ENCODE data around the gene MYO1F.
"Not testable (repeated sequence)": the region's sequence is repeated elsewhere in the genome, so short reads cannot be mapped to it uniquely, and the experiment has no call there.

MYO1F gene

GRCh38 chr19:8577247-8577646 lies at the start of gene MYO1F:
MYO1F (minus strand) TSS chr19:8577442; CDS start chr19:8577309, 133 bp downstream.
- in situ Hi-C loops (cut with MboI; ENCODE audit: low sequenced_read_pairs): loop anchor here (25.0 kb wide), 1 partner anchor 510 kb away; the partner anchor contains the start of gene OR1M1

DNA sequence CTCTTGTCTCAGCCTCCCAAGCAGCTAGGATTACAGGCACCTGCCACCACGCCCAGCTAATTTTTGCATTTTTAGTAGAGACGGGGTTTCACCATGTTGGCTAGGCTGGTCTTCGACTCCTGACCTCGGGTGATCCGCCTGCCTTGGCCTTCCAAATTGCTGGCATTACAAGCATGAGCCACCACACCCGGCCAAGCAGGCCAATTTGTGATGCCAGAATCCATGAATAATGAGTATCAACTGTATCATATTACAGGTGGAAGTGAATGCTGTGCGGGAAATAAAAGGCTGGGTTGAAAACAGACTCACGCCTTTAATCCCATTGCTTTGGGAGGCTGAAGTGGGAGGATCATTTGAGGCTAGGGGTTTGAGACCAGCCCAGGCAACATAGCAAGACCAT lies 49.6 kb upstream of the MYO1F start:
- in situ Hi-C loops (cut with MboI; ENCODE audit: low sequenced_read_pairs): no loop called here

DNA sequence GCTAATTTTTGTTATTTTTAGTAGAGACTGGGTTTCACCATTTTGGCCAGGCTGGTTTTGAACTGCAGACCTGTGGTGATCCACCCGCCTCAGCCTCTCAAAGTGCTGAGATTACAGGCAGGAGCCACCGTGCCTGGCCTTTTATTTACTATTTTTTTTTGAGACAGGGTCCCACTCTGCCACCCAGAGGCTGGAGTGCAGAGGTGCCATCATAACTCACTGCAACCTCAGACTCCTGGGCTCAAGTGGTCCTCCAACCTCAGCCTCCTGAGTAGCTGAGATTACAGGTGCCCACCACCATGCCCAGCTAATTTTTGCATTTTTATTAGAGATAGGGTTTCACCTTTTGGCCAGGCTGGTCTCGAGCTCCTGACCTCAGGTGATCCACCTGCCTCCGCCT lies 45.6 kb upstream of the MYO1F start:
- in situ Hi-C loops (cut with MboI; ENCODE audit: low sequenced_read_pairs): not testable (repeated sequence)

GRCh38 chr19:8618751-8619150 lies 41.5 kb upstream of the MYO1F start:
- in situ Hi-C loops (cut with MboI; ENCODE audit: low sequenced_read_pairs): loop anchor here (10.0 kb wide), 1 partner anchor 76 kb away; the partner anchor contains the start of gene ACTL9

DNA sequence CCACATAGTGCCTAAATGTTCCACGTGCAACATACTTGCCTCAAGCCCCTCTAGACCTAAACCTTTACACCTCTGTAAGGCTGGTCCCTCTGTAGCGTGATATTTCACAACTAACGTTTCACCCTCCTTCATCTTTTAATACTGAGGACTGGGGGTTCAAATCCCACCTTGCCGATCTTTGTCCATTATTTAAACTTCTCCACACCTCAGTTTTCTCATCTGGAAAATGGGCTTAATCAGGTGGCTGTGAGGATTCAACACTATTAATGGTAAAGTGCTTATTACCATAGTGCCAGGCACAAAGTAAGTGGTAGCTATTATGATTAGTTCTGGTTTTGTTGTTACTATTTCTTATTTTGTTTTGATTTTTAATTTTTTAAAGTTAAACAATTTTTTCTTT lies 40.7 kb upstream of the MYO1F start:
- in situ Hi-C loops (cut with MboI; ENCODE audit: low sequenced_read_pairs): loop anchor here (10.0 kb wide), 1 partner anchor 77 kb away; the partner anchor contains the start of gene ACTL9

DNA sequence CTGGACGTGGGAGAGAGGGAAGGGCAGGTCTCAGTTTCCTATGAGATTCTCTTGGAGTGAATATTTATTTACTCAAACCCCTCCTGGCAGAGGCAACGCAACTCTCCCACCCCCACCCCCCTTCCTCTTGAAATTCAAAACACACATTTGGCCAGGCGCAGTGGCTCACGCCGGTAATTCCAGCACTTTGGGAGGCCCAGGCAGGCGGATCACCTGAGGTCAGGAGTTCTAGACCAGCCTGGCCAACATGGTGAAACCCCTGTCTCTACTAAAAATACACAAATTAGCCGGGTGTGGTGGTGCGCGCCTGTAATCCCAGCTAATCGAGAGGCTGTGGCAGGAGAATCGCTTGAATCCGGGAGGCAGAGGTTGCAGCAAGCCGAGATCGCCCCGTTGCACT lies 40.1 kb upstream of the MYO1F start:
- in situ Hi-C loops (cut with MboI; ENCODE audit: low sequenced_read_pairs): loop anchor here (10.0 kb wide), 1 partner anchor 77 kb away; the partner anchor contains the start of gene ACTL9

GRCh38 chr19:8616861-8617260 lies 39.6 kb upstream of the MYO1F start:
- in situ Hi-C loops (cut with MboI; ENCODE audit: low sequenced_read_pairs): loop anchor here (10.0 kb wide), 1 partner anchor 78 kb away; the partner anchor contains the start of gene ACTL9

DNA sequence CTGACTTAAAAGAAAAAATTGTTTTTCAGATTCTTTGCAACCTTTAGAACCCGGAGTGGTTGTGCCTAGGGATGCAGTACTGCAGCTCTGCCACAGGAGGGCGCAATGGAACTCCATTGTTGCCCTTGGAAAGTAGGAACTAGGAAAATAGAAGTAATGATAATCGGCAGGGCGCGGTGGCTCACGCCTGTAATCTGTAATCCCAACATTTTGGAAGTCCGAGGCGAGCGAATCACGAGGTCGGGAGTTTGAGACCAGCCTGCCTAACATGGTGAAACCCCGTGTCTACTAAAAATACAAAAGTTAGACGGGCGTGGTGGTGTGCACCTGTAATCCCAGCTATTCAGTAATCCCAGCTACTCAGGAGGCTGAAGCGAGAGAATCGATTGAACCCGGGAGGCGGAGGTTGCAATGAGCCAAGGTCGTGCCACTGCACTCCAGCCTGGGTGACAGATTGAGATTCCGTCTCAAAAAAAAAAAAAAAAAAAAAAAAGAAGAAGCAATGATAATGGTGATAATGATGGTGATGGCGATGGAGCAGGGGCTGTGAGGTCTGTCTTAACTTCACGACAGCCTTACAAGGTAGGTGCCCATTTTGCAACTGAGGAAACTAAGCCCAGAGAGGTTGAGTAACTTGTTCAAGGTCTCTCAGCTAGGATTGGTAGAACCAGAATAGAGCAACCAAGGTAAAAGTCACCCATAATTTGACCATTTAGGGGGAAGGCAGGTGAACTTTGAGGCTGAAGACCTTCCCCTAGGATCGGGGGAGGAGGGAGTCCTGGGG lies 38.8 kb upstream of the MYO1F start:
- in situ Hi-C loops (cut with MboI; ENCODE audit: low sequenced_read_pairs): loop anchor here (10.0 kb wide), 1 partner anchor 79 kb away; the partner anchor contains the start of gene ACTL9

GRCh38 chr19:8615024-8615423 lies 37.8 kb upstream of the MYO1F start:
- in situ Hi-C loops (cut with MboI; ENCODE audit: low sequenced_read_pairs): loop anchor here (10.0 kb wide), 1 partner anchor 80 kb away; the partner anchor contains the start of gene ACTL9

DNA sequence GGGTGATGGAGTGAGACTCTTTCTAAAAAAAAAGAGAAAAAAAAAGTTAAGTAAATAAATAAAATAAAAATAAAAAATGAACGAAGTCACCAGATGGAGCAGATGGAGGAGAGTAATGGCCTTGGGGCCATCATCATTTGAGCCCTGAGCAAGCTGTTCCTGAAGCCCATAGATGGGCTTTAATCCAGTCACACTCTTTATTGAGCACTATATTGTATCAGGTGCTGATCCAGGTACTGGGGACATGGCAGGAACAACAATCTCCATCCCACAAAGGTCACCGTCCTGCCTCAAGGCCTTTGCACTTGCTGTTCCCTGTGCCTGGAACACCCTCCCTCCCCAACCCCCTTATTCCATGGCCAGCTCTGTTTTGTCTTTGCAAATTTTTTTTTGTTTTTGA lies 37.2 kb upstream of the MYO1F start:
- in situ Hi-C loops (cut with MboI; ENCODE audit: low sequenced_read_pairs): loop anchor here (10.0 kb wide), 1 partner anchor 80 kb away; the partner anchor contains the start of gene ACTL9

DNA sequence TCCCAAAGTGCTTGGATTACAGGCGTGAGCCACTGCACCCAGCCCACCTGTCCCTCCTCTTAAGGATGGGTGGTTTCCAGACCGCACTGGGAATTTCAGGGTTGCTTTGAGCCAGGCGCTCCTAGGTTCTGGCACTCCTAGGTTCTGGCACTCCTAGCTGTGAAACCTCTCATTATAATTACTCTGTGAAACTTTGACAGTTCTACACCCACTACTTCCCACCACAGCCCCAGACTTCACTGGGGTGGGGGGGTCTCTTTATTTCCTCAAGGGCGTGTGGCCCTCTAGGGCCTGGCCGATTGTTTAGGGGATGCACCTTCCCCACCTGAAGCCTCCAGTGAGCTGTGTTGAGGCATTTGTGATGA lies 35.5 kb upstream of the MYO1F start:
- in situ Hi-C loops (cut with MboI; ENCODE audit: low sequenced_read_pairs): loop anchor here (10.0 kb wide), 1 partner anchor 82 kb away; the partner anchor contains the start of gene ACTL9

DNA sequence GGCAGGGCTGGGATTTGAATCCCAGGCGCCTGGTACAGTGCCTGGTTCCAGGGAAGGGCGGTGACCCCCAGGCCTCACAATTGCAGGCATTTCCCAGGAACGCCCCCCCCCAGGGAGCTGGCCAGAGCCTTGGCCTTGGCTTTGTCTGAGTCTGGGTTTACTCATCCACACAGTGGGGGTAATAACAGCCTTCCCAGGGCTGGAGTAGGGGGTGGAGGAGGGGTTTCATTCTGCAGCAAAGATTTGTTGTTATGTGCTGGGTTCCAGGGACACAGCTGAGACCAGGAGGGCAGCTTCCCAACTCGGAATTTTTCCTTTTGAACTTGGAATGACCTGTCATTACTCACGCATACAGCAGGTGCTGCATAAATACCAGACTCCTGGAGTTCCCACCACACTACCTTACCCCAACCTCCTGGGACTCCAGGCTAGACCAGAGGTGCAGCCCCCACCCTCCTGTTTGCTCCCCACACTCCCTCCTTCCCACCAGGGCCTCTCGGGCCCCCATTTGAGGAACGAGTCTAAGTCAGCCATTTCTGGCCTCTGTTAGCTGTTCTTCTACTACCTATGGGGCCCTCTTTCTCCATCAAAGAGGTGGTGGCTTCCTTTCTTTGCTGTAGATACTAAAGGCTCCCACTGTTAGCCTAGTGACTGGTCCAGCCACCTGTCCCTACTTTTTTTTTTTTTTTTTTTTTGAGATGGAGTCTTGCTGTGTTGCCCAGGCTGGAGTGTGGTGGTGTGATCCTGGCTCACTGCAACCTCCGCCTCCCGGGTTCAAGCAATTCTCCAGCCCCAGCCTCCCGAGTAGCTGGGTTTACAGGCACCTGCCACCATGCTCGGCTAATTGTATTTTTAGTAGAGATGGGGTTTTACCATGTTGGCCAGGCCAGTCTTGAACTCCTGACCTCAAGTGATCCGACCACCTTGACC lies 34.9 kb upstream of the MYO1F start:
- in situ Hi-C loops (cut with MboI; ENCODE audit: low sequenced_read_pairs): loop anchor here (10.0 kb wide), 1 partner anchor 83 kb away; the partner anchor contains the start of gene ACTL9

DNA sequence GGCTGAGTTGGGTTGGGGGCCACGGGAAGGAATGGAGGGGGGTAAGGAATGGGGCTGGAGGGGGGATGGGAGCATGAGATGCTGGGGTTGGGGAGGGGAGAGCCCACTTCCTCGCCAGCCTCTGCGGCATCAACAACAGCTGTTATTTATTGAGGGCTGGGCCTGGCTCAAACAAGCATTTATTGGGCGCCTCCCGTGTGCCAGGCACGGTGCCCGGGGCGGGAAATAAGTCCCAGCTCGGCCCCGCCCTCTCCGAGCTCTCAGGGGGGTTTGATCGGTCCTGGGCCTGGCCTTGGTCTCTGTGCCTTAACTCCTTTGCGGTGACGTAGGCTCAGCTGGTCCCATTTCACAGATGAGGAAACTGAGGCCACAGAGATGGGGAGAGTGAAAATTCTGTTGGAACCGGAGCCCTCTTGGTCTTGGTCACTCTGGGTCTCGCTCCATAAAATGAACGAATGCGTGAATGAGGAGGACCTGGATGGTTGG lies 34.2 kb upstream of the MYO1F start:
- in situ Hi-C loops (cut with MboI; ENCODE audit: low sequenced_read_pairs): loop anchor here (10.0 kb wide), 1 partner anchor 83 kb away; the partner anchor contains the start of gene ACTL9

DNA sequence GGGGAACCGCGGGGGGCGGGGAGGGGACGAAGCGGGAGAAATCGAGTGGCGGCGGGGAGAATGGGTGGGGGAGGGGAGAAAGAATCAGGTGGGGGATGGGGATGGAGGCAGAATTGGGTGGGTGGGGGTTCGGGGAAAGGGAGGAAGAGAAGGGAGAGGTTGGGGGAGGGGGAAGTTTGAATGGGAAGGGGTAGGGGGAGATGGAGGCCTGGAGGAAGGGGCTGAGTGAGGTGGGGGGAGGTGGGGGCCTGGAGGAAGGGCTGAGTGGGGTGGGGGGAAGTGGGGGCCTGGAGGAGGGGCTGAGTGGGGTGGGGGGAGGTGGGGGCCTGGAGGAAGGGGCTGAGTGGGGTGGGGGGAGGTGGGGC lies 33.7 kb upstream of the MYO1F start:
- in situ Hi-C loops (cut with MboI; ENCODE audit: low sequenced_read_pairs): loop anchor here (10.0 kb wide), 1 partner anchor 84 kb away; the partner anchor contains the start of gene ACTL9

DNA sequence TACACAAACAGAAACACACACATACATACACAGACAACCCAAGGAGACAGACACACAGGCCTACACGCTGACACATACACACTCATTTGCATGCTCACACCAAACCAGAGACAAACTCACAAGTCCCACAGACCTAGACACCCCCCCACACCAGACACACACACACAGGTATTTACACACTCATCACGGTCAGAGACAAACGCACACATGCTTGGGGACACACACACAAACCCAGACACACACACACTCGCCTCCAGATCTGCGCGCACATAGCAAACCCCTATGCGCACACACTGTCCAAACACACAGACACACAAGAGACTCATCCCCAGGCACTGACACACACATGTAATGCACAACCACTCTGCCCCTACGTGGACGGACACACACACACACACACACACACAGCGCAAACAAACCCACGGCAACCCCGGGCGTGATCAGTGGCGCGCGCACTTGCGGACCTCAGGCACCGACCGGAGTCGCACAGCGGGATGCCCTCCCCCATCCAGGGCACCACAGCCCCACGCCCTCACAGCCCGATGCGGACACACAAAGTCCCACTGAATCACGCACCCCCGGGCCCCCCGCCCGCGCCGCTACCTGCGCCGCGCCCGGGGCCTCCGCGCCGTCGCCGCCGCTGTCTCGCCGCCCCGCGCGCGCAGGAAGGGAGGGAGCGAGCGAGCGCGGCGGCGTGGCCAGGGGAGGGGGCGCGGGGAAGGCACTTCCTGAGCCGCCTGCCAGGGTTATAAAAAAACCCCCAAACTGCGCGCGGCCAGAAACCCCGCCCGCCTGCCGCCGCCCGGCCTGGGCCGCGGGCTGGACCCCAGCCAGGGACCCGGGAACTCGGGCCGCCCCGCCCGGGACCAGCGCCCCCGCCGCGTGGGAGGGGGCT lies 33.0 kb upstream of the MYO1F start, which contains the start of gene ADAMTS10:
Gene ADAMTS10, minus strand, starts transcription at position 675 of the 895 bp plus-strand sequence. CDS start 5,005 bp downstream, outside the sequence.
- in situ Hi-C loops (cut with MboI; ENCODE audit: low sequenced_read_pairs): loop anchor here (10.0 kb wide), 1 partner anchor 85 kb away; the partner anchor contains the start of gene ACTL9

DNA sequence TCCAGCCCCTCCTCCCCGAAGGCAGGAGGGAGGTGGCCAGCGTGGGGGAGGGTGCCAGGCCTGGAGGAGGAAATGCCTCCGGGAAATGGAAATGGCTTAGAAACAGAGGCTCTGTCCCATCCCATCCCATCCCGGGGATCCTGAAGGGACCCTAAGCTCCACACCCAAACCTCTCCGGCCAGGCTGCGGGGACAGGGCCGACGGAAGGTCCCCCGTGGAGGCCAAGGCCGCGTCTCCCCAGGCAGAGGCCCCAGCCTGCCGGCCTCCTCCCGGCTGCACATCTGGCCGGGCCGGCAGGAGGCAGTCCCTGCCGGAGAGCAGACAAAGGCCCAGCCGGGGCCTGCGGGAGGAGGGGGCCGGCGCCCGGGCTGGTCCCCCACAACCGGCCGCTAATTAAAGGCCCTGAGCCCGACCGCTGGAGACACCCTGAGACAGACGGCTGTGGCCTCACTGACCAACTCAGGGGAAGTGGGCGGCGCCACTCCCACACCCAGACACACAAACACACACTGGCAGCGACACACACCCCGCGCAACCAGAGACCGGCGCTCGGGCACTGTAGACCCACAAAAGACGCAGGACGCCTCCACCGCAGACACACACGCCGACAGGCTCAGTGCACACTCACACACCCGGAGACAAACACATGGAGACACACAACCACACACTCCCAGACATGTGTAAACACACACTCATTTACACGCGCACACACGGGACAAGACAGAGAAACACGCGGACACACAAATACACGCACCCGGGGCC lies 32.2 kb upstream of the MYO1F start:
- in situ Hi-C loops (cut with MboI; ENCODE audit: low sequenced_read_pairs): loop anchor here (10.0 kb wide), 1 partner anchor 85 kb away; the partner anchor contains the start of gene ACTL9

GRCh38 chr19:8608941-8609278 lies 31.7 kb upstream of the MYO1F start:
- in situ Hi-C loops (cut with MboI; ENCODE audit: low sequenced_read_pairs): no loop called here

DNA sequence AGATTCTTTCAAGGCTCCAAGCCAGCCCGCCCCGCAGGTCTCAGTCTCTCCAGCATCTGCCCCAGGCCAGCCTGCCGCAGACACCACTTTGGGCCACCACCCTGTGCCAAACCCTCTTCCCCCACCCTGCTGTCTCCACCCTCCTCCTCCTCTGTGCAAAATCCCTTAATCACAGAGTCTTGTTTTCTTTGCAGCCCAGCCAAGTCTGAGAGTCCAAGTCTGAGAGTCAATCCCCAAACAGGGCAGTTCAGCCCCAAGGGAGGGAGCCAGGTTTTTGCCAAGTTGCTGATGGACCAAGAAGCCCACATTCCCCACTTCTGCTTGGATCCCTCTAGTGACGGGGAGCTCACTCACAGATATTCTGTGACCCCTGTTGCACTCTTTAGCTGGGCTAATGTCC lies 30.1 kb upstream of the MYO1F start:
- in situ Hi-C loops (cut with MboI; ENCODE audit: low sequenced_read_pairs): no loop called here

- in situ Hi-C loops (cut with MboI; ENCODE audit: low sequenced_read_pairs): no loop called here
Observed at GRCh38 chr19:8605514-8605913, 28.3 kb upstream of the MYO1F start.

Data from HL-60/S4 treated with retinoic acid at 250 ng/mL for 4 days and 3 days (cell line).